LoVo (cell line): ENCODE data around the gene ZFYVE28.

Experiments used
- DNase-seq: peaks from one replicate; pipeline ENCODE4 v3.0.0-alpha.2; 2016; ENCODE audit warnings: low spot score

ZFYVE28 gene

DNA sequence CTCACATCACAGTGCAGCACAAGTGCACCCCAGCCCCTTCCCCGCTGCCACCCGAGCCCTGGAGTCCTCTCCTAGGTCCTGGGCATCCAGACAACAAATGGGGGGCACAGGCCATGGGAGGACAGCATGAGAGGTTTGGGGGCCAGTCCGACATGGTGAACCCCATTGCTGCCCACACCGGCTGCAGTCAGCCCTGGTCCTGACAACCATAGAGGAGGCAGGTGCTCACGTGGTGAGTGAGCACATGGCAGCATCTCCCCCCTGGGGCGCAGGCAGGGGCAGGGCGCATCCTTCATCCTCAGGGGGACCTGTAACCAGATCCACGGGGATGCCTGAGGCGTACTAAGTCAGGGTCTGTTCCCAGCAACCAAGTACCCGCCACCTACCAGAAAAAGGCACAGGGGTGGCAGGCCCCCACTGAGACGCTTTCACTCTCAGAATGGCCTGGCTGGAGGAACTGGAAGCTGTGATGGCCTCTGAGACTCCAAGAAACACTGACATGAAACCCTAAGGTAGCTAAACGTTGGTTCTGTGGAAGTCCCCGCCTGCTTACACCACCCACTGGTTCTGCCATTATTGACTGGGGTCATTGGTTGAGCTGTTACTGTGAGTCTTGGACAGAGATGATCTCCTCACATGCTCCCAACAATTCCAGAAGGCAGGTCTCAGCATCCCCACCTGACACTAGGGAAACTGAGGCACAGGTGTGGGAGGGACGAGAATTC is 6.5 kb downstream of the ZFYVE28 start:
- DNase-seq, result no peak

DNA sequence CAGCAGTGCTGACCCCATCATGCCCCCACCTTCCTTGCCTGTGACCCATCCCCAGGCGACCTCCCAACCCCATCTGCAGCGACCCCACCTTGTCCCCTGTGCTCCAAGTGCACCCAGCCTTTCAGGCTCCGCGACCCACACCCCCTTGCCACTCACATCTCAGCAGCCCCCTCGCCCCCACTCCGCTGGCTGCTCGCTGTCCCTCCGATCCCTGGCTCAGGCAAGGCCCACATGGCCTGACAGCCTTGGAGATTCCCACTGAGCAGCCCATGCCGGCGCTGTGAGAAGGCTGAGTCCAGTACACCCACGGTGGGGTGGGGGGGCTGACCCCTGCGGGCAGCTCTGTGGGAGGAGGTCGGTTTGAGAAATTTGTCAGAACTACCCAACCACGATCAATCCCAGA is 9.1 kb downstream of the ZFYVE28 start:
- DNase-seq, result no peak

DNA sequence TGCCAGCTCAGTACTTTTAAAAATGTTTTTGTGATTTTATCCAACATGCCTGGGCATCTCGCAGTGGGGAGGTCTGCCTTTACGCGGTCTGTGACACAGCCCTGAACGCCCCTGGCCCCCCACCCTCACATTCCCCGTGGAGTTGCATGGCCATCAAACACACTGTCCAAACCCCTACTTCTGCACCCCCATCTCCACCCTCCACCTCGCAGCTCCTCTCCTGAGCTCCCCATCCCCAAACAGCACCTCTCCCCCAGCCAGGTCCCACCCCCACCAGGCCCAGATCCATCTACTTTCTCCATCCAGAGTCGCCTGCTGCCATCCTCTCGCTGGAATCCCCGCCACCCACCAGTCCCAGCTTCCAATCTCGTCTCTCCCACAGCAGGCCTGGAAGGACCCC is 9.5 kb downstream of the ZFYVE28 start:
- DNase-seq, result no peak

DNA sequence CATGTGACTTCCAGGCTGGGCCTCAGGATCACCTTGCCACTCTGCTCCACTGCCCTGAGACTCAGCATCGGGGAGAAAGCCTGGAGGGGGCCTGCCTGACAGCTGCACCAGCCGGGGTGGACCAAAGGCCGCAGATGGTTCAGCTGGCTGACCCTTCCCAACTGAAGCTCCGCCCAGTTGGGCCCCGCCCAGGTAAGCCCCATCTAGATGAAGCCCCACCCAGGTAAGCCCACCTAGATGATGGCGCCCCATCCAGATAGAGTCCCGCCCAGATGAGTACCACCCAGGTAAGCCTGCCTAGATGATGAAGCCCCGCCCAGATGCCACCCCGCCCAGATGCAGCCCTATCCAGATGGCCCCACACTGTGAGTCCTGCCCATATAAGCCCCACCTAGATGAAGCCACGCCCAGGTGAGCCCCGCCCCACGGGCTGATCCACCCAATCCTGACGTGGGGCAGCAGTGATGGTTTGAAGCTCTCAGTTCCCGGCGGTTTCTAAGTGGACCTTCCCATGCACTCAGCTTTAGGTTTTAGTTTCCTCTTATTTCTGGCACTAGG is 10.0 kb downstream of the ZFYVE28 start:
- DNase-seq, result no peak

DNA sequence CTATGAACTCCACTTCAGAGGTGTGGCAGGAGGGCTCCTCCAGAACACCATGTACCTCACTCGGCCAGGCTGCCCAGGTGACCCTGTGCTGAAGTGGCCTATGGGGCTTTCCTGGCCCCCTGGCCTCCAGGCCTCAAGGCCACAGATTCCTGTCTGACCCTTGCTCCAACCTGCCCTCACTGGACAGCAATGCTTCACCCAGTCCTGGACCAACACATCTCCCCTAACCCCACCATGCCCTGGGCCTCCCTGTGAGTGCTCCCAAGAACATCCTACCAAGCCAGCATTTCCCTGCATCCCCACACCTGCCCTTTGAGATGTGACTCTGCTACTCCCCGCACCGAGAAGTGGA is 10.5 kb downstream of the ZFYVE28 start:
- no peak for DNase-seq

DNA sequence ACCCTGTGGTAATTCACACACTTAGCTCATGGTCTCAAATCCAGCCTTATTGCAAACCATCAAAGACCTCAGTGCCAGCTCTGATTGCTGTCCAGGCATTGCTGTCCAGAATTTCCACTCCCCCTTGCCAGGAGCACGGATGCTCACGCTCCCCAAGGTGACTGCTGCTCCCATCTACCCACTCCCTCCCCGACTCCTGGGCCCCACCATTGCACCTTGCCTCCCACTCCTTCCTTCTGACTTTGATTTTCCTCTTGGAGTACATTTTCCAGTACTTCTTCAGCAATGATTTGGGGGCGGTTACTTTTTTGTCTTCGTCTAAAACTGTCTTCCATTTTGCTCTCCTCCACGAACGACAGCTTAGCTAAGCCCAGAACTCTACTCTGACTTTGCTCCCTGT is 11.5 kb downstream of the ZFYVE28 start:
- no peak for DNase-seq

DNA sequence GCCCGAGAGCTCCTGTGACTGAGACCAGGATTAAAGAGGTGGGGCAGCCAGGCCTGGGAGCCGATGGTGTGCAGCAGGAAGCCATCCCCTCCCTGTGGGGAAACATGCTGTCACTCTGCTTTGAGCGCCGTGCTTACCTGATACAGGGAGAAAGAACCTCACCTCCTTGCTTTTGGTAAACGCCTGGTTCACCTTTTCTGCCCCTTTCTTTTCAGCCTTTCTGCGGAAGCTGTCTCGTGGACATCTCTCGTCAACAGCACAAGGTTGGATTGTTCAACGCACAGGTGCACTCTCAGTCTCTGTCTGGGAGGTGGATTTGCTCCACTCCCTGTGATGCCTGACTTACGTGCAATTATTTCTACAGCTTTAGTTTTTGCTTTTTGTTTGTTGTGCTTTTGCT is 12.0 kb downstream of the ZFYVE28 start:
- DNase-seq, result no peak

DNA sequence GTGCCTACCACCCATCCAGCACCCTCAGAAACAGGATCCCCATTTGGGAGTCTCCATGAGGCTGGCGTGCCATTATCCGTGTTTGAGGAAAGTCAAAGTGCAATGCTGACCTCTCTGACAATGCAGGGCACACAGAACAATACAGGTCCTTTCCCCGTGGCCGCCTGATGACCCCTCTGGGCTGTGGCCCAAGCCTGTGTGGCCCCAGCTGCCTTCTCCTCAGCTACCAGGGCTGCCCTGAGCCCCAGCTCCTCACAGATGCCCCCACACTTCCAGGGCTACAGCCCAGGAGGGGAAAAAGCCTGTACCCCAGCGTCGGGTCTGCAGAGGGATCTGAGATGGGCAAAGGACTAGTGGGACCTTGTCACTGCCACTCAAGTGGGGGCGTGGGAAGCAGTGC is 15.5 kb downstream of the ZFYVE28 start:
- DNase-seq, result no peak

DNA sequence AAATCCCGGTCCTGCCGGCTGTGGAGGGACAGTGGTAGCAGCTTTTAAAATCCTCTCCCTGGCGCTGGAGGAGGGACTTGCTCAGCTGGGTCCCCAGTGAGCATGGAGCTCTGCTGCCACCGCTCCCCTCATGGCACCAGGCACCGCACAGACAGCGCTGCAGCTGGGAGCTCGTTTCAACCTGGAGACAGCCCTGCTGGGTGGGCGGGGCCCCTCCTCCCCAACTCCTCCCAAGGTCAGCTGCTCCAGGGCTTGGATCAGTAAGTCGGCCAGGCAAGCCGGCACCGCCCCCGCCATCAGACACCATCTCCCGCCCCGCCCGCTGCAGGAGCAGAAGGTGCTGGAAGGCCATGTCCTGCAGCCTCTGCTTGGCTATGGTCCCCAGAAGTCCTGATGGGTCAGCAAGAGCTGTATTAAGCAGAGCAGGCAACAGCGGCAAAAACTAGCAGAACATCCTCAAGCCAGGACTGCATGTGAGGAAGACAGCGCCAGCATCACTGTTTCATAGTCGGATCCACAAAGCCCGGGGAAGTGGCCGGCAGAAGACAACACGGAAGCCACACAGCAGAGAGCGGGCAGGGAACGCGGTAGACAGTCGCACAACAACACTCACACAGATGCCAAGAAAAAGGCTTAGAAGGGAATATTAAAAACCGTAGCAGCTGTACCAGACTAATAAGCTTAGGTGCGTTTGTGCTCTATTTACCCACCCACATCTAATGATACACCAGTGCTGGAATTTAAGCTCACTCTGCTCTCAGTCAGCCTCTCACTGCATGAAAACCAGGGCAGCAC is 16.2 kb downstream of the ZFYVE28 start:
- DNase-seq, result no peak

DNA sequence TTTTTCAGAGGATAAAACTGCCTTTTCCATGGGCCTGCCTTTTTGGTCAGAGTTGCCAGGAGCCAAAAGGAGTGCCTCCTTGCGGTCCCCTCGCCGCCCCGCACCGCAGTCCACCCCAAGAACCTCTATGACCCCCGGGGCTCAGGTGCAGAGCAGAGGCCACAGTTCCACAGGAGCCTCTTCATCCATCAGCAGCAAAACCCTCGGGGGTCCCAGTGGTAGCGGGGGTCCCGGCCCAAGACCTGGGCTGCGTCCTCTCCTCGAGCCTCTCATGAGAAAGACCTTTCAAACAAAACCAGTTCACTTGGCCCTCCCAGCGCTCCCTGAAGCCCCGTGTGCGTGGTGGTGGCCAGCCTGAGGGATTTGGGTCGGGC is 16.8 kb downstream of the ZFYVE28 start:
- no peak for DNase-seq

DNA sequence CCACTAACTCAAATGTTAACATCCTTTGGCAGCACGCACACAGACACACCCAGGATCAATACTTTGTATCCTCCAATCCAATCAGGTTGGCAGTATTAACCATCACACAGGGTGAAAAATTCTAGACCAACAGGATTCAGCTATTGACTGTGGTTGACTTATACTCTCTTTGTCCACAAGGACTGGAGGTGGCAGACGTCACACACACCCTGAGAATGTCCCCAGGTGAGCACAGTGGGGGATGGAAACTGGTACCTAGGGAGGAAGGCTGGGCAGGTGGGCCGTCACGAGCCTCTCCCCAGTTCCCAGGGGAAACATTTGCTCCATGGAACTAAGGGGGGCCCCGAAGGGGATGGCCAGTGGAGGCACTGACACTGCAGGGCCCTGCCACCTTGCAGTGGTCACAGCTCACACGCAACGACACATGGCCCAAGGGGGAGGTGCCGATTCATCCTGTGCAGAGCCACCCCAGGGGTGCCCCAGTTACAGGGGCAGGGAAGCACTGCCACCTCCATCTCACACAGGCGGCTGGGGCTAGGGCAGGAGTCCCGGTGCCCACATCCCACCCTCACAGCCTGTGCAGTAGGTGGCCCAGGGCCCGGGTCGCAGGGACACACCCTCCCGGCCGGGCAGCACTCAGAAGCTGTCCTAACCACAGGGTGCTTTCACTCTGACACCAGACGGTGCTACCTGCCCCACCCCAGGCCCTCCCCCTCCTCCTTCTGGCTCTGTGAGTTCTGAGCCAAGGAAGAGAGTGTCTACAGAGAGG is 17.4 kb downstream of the ZFYVE28 start:
- DNase-seq, result no peak

DNA sequence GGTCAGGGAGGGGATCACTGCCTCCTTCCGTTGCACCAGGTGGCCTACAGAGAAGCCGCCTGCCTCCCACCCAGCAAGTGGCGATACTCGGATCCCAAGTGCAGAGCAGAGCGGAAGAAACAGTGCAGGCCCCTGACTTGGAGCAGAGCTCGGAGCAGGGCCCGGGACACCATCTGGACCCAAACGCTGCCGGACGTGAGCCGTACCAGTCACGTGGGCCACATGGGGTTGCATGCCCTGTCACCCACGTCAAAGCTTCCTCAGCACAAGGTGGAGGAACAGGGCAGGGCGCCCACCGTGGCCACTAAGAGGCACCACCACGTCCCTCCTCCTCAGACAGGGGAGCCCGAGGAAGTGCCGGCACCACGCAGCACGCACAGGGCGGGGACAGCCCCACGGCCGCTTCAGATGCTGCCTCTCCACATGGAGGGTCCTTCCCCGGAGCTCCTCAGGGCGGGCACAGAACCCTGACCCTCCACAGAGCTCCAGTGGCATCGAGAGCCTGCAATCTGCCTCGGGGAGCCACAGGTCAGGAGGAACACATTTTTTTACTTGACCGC is 18.7 kb downstream of the ZFYVE28 start:
- DNase-seq, result no peak

DNA sequence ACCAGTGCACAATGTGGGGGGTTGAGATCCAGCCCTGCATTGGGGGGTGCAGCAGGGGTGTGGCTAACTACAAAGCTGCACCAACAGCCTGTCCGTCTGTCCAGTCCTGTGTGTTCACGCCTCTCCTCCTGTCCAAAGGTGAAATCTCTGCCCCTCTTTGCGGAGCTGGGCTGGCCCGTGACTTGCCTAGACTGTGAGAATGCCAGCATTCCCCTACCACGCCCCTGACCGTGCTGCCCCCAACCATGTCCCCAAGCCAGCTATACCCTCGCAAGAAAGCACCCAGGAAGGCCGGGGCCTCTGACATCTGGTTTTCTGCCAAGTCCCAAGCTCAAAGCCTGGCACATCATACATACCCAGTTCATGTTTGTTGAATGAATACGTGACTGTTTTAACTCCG is 19.2 kb downstream of the ZFYVE28 start:
- no peak for DNase-seq

DNA sequence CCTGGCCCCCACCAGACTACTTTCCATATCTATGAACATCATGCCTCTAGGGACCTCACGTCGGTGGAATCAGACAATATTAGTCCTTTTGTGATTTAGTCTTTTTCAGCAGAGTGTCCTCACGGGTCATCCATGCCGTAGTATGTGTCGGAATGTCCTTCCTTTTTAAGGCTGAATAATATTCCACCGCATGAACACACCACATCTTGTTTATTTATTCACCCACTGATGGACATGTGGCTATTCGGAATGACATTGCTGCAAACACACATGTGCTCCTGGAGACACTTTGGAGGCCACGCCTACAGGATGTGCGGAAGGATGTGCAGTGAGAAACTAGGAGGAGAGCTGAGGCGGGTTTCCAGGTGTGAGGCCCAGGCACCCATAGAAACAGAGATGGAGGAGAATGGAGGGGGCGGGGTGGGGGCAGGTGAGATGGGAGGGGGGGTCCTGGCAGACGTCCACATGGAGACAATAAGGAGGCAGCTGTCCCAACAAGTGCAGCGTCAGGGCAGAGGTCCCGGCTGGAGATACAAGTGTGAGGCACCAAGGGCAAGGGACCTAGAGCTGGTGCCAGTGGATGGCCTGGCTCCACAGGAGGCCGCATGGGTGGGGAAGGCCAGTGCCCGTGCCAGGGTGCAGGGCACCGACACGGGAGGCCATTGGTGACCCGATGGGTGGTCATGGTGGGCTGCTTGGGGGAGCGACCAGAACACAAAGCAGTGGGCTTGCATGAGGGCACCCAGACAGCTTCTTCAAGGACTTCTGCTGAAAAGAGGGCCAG is 20.7 kb downstream of the ZFYVE28 start:
- no peak for DNase-seq

DNA sequence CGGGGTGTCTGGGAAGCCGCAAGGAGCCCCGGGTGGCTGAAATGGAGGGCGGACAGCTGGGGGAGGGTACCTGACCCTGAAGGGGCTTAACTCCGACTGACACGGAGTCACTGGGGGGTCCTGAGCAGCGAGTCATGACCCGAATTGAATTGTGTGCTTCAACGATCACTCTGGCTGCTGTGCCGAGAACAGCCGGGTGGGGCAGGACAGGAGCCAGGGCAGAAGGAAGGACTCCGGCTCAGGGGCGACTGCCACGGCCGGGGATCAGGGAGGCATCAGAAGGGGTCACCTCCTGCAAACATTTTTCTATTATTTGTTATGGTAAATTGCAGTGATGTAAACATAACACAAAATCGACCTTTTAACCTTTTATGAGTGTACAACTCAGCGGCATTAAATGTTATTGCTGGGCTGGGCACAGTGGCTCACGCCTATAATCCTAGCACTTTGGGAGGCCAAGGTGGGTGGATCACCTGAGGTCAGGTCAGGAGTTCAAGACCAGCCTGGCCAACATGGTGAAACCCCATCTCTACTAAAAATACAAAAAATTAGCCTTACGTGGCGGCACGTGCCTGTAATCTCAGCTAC is 21.6 kb downstream of the ZFYVE28 start:
- DNase-seq, result no peak

DNA sequence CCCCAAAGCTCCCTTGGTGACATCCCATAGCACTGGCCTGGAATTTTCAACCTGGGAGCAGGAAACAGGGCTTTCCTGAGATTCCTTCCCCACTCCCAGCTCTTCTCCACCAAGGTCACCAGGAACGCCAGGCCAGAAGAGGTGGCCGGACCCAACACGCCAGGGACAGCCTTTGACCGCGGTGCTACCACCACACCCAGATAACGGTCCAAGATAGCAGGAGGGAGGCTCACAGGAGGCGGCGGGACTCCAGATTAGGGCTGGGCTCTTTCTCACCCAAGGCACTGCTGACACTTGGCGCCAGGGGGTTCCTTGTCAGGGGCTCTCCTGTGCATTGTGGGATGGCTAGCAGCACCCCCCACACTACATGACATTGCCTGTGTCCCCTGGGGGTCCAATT is 22.9 kb downstream of the ZFYVE28 start:
- no peak for DNase-seq

DNA sequence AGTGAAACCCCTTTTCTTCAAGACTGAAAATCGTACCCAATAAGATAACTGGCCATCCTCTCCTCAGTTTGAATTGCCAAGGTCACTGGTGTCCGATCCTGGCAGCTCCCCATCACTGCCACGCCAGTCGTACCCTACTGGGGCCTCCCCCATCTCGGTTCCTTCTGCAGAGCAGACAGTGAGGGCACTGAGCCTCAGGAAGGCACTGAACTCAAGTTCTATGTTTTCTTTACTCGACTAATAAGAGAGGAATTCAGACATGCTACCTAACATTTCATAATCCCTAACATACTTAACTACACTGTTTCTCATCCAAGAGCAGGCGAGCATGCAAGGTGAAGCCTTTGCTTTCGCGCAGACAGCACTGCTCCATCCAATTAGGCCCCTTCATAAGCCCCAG is 23.4 kb downstream of the ZFYVE28 start:
- DNase-seq, result no peak

DNA sequence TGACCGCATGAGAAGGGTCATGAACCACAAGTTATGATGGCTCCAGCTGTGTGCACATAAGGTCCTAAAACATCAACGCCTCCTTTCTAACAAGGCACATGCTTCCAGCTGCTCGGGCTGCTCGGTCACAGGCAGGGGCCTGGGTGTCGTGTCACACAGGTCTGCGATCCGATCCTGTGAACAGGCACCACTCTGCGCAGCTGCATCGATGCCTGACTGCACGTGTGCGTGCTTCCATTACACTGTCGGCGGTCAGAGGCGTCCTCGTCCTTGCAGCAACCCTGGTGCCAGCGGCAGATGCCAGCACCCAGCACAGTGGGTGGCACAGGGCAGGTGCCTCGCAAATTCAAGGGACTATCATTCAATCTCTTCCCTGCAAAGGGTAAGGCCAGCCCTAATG is 23.9 kb downstream of the ZFYVE28 start:
- no peak for DNase-seq

DNA sequence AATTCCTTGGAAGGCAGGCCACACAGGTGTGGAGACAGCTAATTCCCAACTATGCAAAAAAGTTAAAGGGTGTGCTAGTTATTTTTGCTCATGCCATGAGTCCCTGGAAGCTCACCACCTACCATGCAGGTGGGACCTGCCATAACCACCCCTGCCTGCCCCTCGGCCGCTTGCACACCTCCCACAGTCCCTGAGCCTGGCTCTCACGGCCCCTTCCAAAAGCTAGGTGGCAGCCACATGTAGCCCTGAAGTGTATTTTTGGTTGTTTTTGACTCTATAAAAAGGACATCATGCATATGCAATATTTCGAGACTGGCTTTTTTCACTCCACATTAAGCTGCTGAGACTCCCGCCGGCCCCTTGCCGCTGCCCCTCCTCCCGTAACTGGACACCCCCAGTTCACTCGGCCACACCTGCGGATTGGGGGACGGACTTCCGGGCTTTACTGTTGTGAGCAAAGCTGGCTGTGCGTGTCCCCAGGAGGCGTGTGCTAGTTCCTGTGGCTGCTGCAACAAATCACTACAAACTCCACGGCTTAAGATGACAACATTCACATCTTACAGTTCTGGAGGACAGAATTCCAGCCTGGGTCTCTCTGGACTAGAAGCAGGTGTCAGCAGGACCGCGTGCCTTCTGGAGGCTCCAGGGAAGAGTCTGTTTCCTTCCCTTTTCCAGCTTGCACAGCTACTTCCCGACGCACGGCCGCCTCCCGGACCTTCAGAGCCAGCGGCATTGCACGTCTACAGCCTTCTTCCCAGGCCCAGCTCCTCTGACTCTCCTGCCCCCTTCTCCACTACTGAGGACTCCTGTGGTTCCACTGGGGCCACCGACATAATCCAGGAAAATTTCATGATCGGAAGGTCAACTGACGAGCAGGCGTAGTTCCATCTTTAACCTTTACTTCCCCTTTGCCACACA is 24.8 kb downstream of the ZFYVE28 start:
- no peak for DNase-seq

DNA sequence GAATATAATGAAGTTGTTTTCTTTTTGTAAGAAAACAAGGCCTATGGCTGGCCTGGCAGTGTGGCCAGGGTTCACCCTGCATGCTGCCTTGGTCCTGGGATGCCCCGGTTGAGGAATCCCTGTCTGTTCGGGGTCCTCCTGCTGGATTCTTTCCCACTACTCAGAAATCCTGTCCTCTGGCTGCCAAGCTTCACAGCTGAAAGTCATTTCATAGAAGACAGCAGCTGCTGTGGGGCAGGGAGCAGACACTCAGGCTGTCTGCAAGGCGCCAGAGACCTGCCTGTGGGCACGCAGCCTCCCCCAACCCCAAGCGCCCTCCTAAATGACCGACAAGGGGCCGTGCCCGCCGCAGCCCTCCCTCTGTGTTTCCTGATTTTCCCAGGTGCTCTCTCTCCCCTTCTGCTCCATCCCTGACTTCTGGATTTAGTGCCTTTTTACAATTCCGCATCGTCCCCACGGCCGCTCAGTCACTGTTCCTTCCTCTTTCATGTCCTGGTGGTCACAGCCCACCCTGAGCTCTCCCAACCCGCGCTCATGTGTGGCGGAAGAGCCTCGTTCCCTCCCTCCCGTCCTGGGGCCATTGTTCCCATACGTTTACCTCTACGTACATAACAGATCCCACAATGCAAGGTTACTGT is 27.5 kb downstream of the ZFYVE28 start:
- no peak for DNase-seq
